ENCODE measurements around the gene MEMO1.
"Not testable (repeated sequence)": the region's sequence is repeated elsewhere in the genome, so short reads cannot be mapped to it uniquely, and the experiment has no call there.

The MEMO1 gene

GRCh38 chr2:32010670-32011484, at the start of gene MEMO1:
MEMO1 (minus strand) TSS chr2:32011008; CDS start chr2:32010247, 761 bp downstream.
- DNase-seq (ENCODE audit: low read depth): peak; percentile 86

DNA sequence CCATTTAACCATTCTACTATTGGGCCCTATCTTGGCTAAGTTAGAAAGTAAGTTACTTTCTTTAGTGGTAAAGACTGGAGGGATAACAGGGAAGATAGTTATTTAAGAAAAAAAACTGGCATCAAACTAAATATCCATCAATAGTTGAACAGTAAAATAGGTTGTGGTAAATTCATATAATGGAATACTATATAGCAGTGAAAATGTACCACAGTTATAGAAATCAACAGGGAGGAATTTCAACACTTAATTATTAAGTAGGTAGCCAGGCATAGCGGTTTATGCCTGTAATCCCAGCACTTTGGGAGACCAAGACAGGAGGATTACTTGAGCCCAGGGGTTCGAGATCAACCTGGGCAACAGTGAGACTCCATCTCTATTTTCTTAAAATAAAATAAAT, 49.5 kb upstream of the MEMO1 start:
- no peak for DNase-seq (ENCODE audit: low read depth)

GRCh38 chr2:32058130-32058529, 47.3 kb upstream of the MEMO1 start:
- no peak for DNase-seq (ENCODE audit: low read depth)

- DNase-seq (ENCODE audit: low read depth): not testable (repeated sequence)
Observed at GRCh38 chr2:32054583-32054982, 43.8 kb upstream of the MEMO1 start.

DNA sequence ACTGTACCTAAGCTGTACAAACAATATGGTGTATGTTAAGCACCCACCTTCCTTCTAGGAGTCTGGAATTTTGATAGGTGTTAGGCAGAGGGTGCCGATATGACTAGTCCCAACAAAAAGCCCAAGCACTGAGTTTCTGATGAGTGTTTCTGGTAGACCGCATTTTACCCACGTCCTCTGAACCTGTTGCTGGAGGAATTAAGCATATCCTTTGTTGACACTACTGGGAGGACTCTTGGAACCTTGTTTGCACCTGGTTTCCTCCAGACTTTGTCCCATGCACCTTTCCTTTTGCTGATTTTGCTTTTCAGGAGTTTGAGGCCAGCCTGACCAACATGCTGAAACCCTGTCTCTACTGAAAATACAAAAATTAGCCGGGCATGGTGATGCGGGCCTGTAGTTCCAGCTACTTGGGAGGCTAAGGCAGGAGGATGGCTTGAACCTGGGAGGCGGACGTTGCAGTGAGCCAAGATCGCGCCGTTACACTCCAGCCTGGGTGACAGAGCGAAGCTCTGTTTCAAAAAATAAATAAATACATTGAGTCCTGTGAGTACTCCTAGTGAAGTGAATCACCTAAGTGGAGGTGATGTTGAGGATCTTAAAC, 41.1 kb upstream of the MEMO1 start:
- DNase-seq (ENCODE audit: low read depth): no peak

DNA sequence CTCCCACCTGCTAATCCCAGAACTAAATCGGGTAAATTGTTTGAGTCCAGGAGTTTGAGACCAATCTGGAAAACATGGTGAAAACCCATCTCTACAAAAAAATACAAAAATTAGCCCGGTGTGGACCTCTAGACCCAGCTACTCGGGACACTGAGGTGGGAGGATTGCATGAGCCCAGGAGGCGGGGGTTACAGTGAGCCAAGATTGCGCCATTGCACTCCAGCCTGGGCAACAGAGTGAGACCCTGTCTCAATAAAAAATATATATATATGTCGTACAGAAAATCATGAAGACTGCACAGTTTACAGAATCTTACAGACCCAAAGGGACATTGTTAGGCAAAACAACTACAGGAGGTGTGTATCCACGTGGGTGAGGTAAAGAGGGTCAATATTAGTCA, 32.8 kb upstream of the MEMO1 start:
- DNase-seq (ENCODE audit: low read depth): no peak

GRCh38 chr2:32039447-32040219, 28.8 kb upstream of the MEMO1 start, which contains the start of gene DPY30:
DPY30 (minus strand) TSS chr2:32039805; CDS start chr2:32039456, 349 bp downstream.
- DNase-seq (ENCODE audit: low read depth): peak; percentile 84

DNA sequence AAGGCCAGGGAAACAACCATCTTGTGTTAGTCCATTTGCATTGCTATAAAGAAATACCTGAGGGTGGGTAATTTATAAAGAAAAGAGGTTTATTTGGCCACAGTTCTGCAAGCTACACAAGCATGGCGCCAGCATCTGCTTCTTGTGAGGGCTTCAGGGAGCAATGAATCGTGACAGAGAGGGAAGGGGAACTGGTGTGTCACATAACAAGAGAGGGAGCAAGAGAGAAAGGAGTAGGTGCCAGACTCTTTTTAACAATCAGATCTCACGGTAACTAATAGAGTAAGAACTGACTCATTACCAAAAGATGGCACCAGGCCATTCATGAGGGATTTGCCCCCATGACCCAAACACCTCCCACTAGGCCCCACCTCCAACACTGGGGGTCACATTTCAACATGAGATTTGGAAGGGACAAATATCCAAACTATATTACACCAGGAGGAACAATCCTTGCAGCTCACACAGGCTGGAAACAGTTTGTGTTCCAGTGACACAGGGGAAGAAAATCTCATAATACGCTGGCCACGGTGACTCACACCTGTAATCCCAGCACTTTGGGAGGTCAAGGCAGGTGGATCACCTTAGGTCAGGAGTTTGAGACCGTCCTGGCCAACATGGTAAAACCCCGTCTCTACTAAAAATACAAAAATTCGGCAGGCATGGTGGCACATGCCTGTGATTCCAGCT, 23.5 kb upstream of the MEMO1 start:
- DNase-seq (ENCODE audit: low read depth): not testable (repeated sequence)

DNA sequence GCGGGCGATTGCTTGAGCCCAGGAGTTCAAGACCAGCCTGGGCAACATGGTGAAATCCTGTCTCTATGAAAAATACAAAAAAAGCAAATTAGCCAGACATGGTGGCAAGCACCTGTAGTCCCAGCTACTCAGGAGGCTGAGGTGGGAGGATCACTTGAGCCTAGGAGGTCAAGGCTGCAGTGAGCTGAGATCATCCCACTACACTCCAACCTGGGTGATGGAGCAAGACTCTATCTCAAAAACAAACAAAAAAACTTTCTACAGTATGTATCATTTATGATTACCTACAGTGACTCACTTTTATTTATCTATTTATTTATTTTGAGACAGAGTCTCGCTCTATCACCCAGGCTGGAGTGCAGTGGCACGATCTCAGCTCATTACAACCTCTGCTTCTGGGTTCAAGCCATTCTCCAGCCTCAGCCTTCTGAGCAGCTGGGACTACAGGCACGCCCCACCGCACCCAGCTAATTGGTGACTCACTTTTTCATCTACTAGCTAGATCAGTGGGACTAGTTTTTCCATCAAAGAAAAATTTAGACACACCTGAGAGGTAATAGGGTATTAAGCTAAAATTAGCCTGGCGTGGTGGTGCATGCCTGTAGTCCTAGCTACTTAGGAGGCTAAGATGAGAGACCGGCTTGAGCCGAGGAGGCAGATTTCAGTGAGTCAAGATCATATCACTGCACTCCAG, 8.1 kb upstream of the MEMO1 start:
- not testable (repeated sequence) for DNase-seq (ENCODE audit: low read depth)

- DNase-seq (ENCODE audit: low read depth): no peak
Observed at GRCh38 chr2:32012872-32013271, 2.1 kb upstream of the MEMO1 start.

DNA sequence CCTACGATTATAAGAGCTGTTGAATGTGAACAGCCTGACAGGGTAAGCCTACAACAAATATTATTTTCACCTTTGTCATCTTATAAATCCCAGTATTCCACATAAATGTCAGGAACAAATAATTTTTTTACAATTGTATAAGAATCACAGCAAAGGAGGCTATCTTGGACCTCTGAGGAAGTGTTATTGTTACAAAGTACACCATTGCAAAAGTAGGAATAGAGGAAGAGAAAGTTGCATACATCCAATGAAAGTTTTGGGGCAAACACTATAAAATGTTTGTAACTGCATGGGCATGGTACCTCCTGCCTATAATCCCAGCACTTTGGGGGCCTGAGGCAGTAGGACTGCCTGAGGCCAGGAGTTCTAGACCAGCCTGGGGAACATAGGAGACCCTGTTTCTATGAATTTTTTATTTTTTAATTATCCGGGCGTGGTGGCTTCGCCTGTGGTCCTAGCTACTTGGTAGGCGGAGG, 715 bp upstream of the MEMO1 start:
- DNase-seq (ENCODE audit: low read depth): no peak

GRCh38 chr2:32010280-32010669, 533 bp downstream of the MEMO1 start:
- peak; percentile 58 for DNase-seq (ENCODE audit: low read depth)

DNA sequence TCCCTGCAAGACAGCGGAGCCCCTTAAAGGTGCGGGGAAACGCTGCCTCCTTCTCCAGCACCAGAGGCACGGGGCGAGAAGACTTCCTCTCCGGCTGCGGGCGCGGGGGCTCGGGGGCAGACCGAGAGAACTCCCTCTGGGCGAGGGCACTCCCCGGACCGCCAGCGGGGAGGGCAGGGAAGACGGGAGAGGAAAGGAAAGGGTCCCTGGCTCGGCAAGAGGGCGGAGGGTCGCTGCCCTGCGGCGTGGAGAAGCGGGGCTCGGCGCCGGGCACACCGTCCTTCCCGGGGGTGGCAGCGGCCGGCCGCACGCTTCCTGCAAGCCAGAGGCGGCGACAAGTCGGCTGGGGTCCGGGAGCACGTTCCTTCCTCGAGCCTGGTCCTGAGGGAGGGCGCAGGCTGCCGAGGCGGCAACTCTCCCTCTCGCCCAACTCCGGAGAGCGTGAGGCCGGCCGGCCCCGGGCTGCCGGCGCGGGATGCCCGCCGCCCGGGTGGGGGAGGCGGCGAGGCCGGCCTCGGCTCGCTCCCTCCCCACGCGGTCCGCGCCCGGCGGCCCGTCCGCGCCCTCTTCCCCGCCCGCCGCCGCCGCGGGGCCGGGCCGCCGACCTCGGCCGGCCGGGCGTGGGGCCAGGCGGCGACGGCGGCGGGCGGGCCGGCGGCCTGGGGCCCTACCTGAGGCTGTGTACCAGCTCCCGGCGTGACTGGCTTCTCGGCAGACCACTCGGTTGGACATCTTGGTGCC, 1.1 kb downstream of the MEMO1 start:
- DNase-seq (ENCODE audit: low read depth): peak; percentile 15

GRCh38 chr2:32008805-32009515, 1.8 kb downstream of the MEMO1 start:
- no peak for DNase-seq (ENCODE audit: low read depth)

GRCh38 chr2:32007121-32007391, 3.8 kb downstream of the MEMO1 start:
- no peak for DNase-seq (ENCODE audit: low read depth)

DNA sequence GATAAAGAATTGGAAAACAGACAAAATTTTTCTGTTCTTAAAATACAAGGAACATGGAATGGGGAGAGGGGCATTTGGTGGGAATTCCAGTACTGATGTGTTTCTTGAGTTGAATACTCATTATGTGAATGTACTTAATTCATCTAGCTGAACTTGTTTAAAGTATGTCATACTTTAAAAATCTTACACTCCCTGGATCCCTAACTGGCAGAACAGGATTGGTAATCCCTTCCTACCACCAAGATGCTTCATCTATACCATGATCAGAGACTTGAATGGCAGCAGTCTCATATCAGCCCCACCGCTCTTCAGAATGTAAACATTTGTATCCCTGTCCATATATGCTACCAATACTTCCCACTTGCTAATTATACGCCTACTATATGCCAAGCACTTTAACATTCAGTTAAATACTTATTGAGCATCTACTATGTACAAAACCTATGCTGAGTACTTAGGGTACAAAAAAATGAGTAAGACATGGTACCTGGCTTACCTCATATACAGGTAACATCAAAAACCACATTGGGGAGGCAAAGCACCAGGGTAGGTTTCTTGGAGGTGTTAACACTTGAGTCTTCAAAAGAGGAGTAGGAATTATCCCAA, 5.3 kb downstream of the MEMO1 start:
- no peak for DNase-seq (ENCODE audit: low read depth)

DNA sequence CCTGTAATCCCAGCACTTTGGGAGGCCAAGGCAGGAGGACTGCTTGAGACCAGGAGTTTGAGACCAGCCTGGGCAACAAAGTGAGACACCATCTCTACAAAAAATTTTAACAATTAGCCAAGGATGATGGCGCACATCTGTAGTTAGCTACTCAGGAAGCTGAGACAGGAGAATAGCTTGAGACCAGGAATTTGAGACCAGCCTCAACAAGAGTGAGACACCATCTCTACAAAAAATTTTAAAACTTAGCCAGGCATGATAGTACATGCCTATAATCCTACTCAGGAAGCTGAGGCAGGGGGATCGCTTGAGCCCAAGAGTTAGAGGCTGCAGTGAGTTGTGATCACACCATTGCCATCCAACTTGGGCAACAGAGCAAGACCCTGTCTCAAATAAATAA, 7.0 kb downstream of the MEMO1 start:
- no peak for DNase-seq (ENCODE audit: low read depth)

- DNase-seq (ENCODE audit: low read depth): no peak
Observed at GRCh38 chr2:32002406-32002805, 8.4 kb downstream of the MEMO1 start.

GRCh38 chr2:31999438-31999837, 11.4 kb downstream of the MEMO1 start:
- no peak for DNase-seq (ENCODE audit: low read depth)
